HEK293 (cell line): ENCODE data around the gene COL5A1.

ENCODE experiments used
- FEZF1 ChIP-seq: fragments of 450-650 bp; formaldehyde crosslinking; IDR thresholded peaks from 2 replicates; pipeline ENCODE4 v1.5.1; 2016; ENCODE audit warnings: missing biosample characterization, missing genetic modification characterization
- GLIS1 ChIP-seq: fragments of 450-650 bp; formaldehyde crosslinking; IDR thresholded peaks from 2 replicates; pipeline ENCODE4 v1.5.1; 2016; ENCODE audit warnings: missing biosample characterization, missing genetic modification characterization
- GLIS2 ChIP-seq: fragments of 450-650 bp; formaldehyde crosslinking; IDR thresholded peaks from 2 replicates; pipeline ENCODE4 v1.5.1; 2016; ENCODE audit warnings: missing biosample characterization, missing genetic modification characterization
- IKZF3 ChIP-seq: fragments of 450-650 bp; IDR thresholded peaks from 2 replicates; pipeline ENCODE4 v1.5.0; 2018; ENCODE audit warnings: missing biosample characterization, mild to moderate bottlenecking, missing genetic modification characterization, moderate library complexity
- KLF8 ChIP-seq: fragments of 450-650 bp; formaldehyde crosslinking; IDR thresholded peaks from 2 replicates; pipeline ENCODE4 v1.5.1; 2016; ENCODE audit warnings: missing biosample characterization, missing genetic modification characterization
- OVOL3 ChIP-seq: fragments of 450-650 bp; formaldehyde crosslinking; IDR thresholded peaks from 2 replicates; pipeline ENCODE4 v1.5.1; 2016; ENCODE audit warnings: missing biosample characterization, missing genetic modification characterization
- SALL2 ChIP-seq: fragments of 450-650 bp; formaldehyde crosslinking; IDR thresholded peaks from 2 replicates; pipeline ENCODE4 v1.5.0; 2017; ENCODE audit warnings: missing biosample characterization, mild to moderate bottlenecking, missing genetic modification characterization, borderline replicate concordance
- SETDB1 ChIP-seq: IDR thresholded peaks from one replicate; pipeline ENCODE4 v1.6.1; 2017; ENCODE audit warnings: mild to moderate bottlenecking, low read length, moderate library complexity, mixed read lengths; ENCODE audit not compliant: insufficient read length
- SP7 ChIP-seq: fragments of 450-650 bp; formaldehyde crosslinking; IDR thresholded peaks from 2 replicates; pipeline ENCODE4 v1.5.1; 2016; ENCODE audit warnings: missing biosample characterization, missing genetic modification characterization
- TRIM28 ChIP-seq: IDR thresholded peaks from 2 replicates; pipeline ENCODE4 v1.6.1; 2011; ENCODE audit warnings: low read length, control low read depth, borderline replicate concordance
- ZBTB21 ChIP-seq: fragments of 450-650 bp; formaldehyde crosslinking; IDR thresholded peaks from 2 replicates; pipeline ENCODE4 v1.5.1; 2017; ENCODE audit warnings: missing biosample characterization, missing genetic modification characterization
- ZBTB7A ChIP-seq: fragments of 450-650 bp; formaldehyde crosslinking; IDR thresholded peaks from 2 replicates; pipeline ENCODE4 v1.5.1; 2016; ENCODE audit warnings: low read depth, missing biosample characterization, missing genetic modification characterization
- ZEB2 ChIP-seq: fragments of 450-650 bp; formaldehyde crosslinking; IDR thresholded peaks from 2 replicates; pipeline ENCODE4 v1.5.1; 2016; ENCODE audit warnings: missing biosample characterization, missing genetic modification characterization
- ZFP3 ChIP-seq: fragments of 450-650 bp; formaldehyde crosslinking; IDR thresholded peaks from 2 replicates; pipeline ENCODE4 v1.5.1; 2016; ENCODE audit warnings: low read depth, missing biosample characterization, missing genetic modification characterization
- ZIC2 ChIP-seq: fragments of 450-650 bp; formaldehyde crosslinking; IDR thresholded peaks from 2 replicates; pipeline ENCODE4 v1.5.1; 2016; ENCODE audit warnings: missing biosample characterization, missing genetic modification characterization
- ZNF114 ChIP-seq: fragments of 450-650 bp; formaldehyde crosslinking; IDR thresholded peaks from 2 replicates; pipeline ENCODE4 v1.5.0; 2017; ENCODE audit warnings: missing biosample characterization, missing genetic modification characterization
- ZNF184 ChIP-seq: fragments of 450-650 bp; IDR thresholded peaks from 2 replicates; pipeline ENCODE4 v1.5.1; 2018; ENCODE audit warnings: missing biosample characterization, mild to moderate bottlenecking, missing genetic modification characterization
- ZNF335 ChIP-seq: fragments of 450-650 bp; formaldehyde crosslinking; conservative IDR thresholded peaks from 2 replicates; pipeline ENCODE4 v1.5.1; 2016; ENCODE audit warnings: missing biosample characterization, missing genetic modification characterization
- ZNF341 ChIP-seq: fragments of 450-650 bp; formaldehyde crosslinking; IDR thresholded peaks from 2 replicates; pipeline ENCODE4; 2016; ENCODE audit warnings: low read depth, missing biosample characterization, missing genetic modification characterization
- ZNF366 ChIP-seq: fragments of 450-650 bp; formaldehyde crosslinking; conservative IDR thresholded peaks from 2 replicates; pipeline ENCODE4 v1.5.1; 2016; ENCODE audit warnings: missing biosample characterization, missing genetic modification characterization
- ZNF398 ChIP-seq: fragments of 450-650 bp; formaldehyde crosslinking; IDR thresholded peaks from 2 replicates; pipeline ENCODE4 v1.5.1; 2017; ENCODE audit warnings: missing biosample characterization, missing genetic modification characterization
- ZNF423 ChIP-seq: fragments of 450-650 bp; formaldehyde crosslinking; IDR thresholded peaks from 2 replicates; pipeline ENCODE4 v1.5.1; 2016; ENCODE audit warnings: missing biosample characterization, missing genetic modification characterization
- ZNF549 ChIP-seq: fragments of 450-650 bp; IDR thresholded peaks from 2 replicates; pipeline ENCODE4 v1.5.1; 2018; ENCODE audit warnings: missing biosample characterization, missing genetic modification characterization, mild to moderate bottlenecking, inconsistent platforms, moderate library complexity
- ZNF621 ChIP-seq: fragments of 450-650 bp; formaldehyde crosslinking; IDR thresholded peaks from 2 replicates; pipeline ENCODE4 v1.5.1; 2017; ENCODE audit warnings: missing biosample characterization, missing genetic modification characterization
- ZNF660 ChIP-seq: fragments of 450-650 bp; IDR thresholded peaks from 2 replicates; pipeline ENCODE4 v1.5.1; 2018; ENCODE audit warnings: missing biosample characterization, mild to moderate bottlenecking, missing genetic modification characterization
- ZNF747 ChIP-seq: fragments of 450-650 bp; formaldehyde crosslinking; IDR thresholded peaks from 2 replicates; pipeline ENCODE4 v1.5.1; 2016; ENCODE audit warnings: missing biosample characterization, missing genetic modification characterization
- ZNF830 ChIP-seq: fragments of 450-650 bp; IDR thresholded peaks from 2 replicates; pipeline ENCODE4 v1.5.0; 2018; ENCODE audit warnings: missing biosample characterization, missing genetic modification characterization, low read depth, mild to moderate bottlenecking, moderate library complexity
- ZSCAN23 ChIP-seq: fragments of 450-650 bp; formaldehyde crosslinking; IDR thresholded peaks from 2 replicates; pipeline ENCODE4 v1.5.1; 2016; ENCODE audit warnings: missing biosample characterization, missing genetic modification characterization
- TF ChIP-seq, protein P1 (sequence below): fragments of 450-650 bp; formaldehyde crosslinking; IDR thresholded peaks from 2 replicates; pipeline ENCODE4 v1.5.1; 2016; ENCODE audit warnings: missing biosample characterization, missing genetic modification characterization
- TF ChIP-seq, protein P2 (sequence below): fragments of 450-650 bp; formaldehyde crosslinking; IDR thresholded peaks from 2 replicates; pipeline ENCODE4 v1.5.1; 2016; ENCODE audit warnings: missing biosample characterization, missing genetic modification characterization
- TF ChIP-seq, protein P3 (sequence below): fragments of 450-650 bp; formaldehyde crosslinking; IDR thresholded peaks from 2 replicates; pipeline ENCODE4 v1.5.1; 2016; ENCODE audit warnings: missing biosample characterization, missing genetic modification characterization
- TF ChIP-seq, protein P4 (sequence below): fragments of 450-650 bp; formaldehyde crosslinking; IDR thresholded peaks from 2 replicates; pipeline ENCODE4 v1.5.1; 2016; ENCODE audit warnings: missing biosample characterization, missing genetic modification characterization

Gene COL5A1

DNA sequence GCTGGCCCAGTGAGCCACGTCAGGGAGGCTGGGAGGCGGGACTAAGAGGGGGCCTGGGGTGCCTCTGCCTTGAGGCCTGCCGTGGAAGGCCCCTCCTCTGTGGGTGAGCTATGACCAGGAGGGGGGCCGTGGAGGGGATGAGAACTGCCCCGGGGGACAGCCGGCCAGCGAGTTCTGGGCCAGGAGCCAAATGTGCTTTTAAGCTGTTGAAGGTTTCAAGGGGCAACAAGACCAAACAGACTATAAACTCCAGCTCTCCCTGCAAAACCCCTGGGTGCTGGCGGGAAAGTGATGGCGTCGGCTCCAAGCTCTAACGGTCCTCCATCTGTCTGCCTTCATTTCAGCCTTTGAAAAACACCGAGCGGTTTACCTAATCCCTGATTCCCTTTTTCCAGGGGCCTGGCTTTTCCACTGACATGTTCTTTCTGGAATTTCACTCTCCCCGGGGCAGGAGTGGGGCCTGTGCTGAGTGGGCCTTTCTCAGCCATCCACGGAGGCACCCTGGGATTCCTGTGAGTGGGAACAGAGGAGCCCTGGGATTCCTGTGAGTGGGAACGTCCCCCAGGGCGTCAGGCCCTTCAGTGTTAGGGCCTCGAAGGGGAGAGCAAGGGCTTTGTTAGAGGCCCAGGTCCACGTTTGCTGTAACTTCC lies 65.6 kb downstream of the COL5A1 start (continued):
- TF ChIP-seq ZNF398 (peak; percentile 79), ZNF660 (tag by site-specific recombination) (peak; percentile 48; the same call in 1 of the 2 replicates), ZBTB21 (tag by site-specific recombination) (peak; percentile 43; the same call in 1 of the 2 replicates), FEZF1 (tag by site-specific recombination) (peak; percentile 51), ZEB2 (0 out of 2 replicates have a peak, but pooled peaks have one; percentile 39), IKZF3 (peak; percentile 62), SETDB1 (no peak), ZNF621 (no peak), ZBTB7A (tag by site-specific recombination) (no peak), ZNF366 (tag by site-specific recombination) (peak; percentile 38; the same call in 1 of the 2 replicates), GLIS1 (tag by site-specific recombination) (peak; percentile 87), SALL2 (tag by site-specific recombination) (no peak), ZSCAN23 (tag by site-specific recombination) (no peak), KLF8 (no peak), ZNF184 (tag by site-specific recombination) (no peak), TRIM28 (peak; percentile 87), ZNF830 (tag by site-specific recombination) (no peak), GLIS2 (tag by site-specific recombination) (peak; percentile 83), ZNF114 (no peak), SP7 (0 out of 2 replicates have a peak, but pooled peaks have one; percentile 37), ZNF423 (tag by site-specific recombination) (peak; percentile 95), ZIC2 (peak; percentile 91), ZFP3 (tag by site-specific recombination) (peak; percentile 95), ZNF747 (tag by site-specific recombination) (no peak), OVOL3 (tag by site-specific recombination) (peak; percentile 73; the same call in 1 of the 2 replicates), ZNF549 (tag by site-specific recombination) (no peak), ZNF341 (tag by site-specific recombination) (peak; percentile 94), ZNF335 (peak; percentile 44; the same call in 1 of the 2 replicates)
- TF ChIP-seq, protein P1, sequence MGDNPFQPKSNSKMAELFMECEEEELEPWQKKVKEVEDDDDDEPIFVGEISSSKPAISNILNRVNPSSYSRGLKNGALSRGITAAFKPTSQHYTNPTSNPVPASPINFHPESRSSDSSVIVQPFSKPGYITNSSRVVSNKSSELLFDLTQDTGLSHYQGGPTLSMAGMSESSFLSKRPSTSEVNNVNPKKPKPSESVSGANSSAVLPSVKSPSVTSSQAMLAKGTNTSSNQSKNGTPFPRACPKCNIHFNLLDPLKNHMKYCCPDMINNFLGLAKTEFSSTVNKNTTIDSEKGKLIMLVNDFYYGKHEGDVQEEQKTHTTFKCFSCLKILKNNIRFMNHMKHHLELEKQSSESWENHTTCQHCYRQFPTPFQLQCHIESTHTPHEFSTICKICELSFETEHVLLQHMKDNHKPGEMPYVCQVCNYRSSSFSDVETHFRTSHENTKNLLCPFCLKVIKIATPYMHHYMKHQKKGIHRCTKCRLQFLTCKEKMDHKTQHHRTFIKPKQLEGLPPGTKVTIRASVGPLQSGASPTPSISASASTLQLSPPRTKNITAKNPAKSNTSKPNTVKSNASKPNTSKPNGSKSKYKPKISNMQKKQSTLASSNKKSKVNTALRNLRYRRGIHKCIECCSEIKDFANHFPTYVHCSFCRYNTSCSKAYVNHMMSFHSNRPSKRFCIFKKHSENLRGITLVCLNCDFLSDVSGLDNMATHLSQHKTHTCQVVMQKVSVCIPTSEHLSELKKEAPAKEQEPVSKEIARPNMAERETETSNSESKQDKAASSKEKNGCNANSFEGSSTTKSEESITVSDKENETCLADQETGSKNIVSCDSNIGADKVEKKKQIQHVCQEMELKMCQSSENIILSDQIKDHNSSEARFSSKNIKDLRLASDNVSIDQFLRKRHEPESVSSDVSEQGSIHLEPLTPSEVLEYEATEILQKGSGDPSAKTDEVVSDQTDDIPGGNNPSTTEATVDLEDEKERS (tag by site-specific recombination): no peak
- TF ChIP-seq, protein P2, sequence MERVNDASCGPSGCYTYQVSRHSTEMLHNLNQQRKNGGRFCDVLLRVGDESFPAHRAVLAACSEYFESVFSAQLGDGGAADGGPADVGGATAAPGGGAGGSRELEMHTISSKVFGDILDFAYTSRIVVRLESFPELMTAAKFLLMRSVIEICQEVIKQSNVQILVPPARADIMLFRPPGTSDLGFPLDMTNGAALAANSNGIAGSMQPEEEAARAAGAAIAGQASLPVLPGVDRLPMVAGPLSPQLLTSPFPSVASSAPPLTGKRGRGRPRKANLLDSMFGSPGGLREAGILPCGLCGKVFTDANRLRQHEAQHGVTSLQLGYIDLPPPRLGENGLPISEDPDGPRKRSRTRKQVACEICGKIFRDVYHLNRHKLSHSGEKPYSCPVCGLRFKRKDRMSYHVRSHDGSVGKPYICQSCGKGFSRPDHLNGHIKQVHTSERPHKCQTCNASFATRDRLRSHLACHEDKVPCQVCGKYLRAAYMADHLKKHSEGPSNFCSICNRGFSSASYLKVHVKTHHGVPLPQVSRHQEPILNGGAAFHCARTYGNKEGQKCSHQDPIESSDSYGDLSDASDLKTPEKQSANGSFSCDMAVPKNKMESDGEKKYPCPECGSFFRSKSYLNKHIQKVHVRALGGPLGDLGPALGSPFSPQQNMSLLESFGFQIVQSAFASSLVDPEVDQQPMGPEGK (tag by site-specific recombination): peak; percentile 92
- TF ChIP-seq, protein P3, sequence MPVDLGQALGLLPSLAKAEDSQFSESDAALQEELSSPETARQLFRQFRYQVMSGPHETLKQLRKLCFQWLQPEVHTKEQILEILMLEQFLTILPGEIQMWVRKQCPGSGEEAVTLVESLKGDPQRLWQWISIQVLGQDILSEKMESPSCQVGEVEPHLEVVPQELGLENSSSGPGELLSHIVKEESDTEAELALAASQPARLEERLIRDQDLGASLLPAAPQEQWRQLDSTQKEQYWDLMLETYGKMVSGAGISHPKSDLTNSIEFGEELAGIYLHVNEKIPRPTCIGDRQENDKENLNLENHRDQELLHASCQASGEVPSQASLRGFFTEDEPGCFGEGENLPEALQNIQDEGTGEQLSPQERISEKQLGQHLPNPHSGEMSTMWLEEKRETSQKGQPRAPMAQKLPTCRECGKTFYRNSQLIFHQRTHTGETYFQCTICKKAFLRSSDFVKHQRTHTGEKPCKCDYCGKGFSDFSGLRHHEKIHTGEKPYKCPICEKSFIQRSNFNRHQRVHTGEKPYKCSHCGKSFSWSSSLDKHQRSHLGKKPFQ (tag by site-specific recombination): no peak
- TF ChIP-seq, protein P4, sequence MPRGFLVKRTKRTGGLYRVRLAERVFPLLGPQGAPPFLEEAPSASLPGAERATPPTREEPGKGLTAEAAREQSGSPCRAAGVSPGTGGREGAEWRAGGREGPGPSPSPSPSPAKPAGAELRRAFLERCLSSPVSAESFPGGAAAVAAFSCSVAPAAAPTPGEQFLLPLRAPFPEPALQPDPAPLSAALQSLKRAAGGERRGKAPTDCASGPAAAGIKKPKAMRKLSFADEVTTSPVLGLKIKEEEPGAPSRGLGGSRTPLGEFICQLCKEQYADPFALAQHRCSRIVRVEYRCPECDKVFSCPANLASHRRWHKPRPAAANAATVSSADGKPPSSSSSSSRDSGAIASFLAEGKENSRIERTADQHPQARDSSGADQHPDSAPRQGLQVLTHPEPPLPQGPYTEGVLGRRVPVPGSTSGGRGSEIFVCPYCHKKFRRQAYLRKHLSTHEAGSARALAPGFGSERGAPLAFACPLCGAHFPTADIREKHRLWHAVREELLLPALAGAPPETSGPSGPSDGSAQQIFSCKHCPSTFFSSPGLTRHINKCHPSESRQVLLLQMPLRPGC (tag by site-specific recombination): no peak
